SH-SY5Y (cell line): Measurements from ENCODE around the gene NEUROG3.

Experiments used
- GATA2 ChIP-seq: IDR thresholded peaks from 2 replicates; pipeline ENCODE4 v1.6.1; 2011; ENCODE audit warnings: mild to moderate bottlenecking, low read depth, low read length
- GATA3 ChIP-seq: IDR thresholded peaks from 2 replicates; pipeline ENCODE4 v1.6.1; 2011; ENCODE audit warnings: low read depth, mild to moderate bottlenecking, low read length, moderate library complexity

- TF ChIP-seq GATA2 (no peak), GATA3 (no peak)
These were observed 4.3 kb upstream of the NEUROG3 start for GRCh38 chr10:69577268-69578232.
